Kidney capillary endothelial cell (primary cell): ENCODE data around the gene DUSP5.
A peak's percentile ranks its signal among the peaks of the same experiment; 100 is the strongest.

Experiments used
- DNase-seq: peaks from one replicate; pipeline ENCODE4 v3.0.0-alpha.2; 2018; ENCODE audit warnings: low spot score

Gene DUSP5

DNA sequence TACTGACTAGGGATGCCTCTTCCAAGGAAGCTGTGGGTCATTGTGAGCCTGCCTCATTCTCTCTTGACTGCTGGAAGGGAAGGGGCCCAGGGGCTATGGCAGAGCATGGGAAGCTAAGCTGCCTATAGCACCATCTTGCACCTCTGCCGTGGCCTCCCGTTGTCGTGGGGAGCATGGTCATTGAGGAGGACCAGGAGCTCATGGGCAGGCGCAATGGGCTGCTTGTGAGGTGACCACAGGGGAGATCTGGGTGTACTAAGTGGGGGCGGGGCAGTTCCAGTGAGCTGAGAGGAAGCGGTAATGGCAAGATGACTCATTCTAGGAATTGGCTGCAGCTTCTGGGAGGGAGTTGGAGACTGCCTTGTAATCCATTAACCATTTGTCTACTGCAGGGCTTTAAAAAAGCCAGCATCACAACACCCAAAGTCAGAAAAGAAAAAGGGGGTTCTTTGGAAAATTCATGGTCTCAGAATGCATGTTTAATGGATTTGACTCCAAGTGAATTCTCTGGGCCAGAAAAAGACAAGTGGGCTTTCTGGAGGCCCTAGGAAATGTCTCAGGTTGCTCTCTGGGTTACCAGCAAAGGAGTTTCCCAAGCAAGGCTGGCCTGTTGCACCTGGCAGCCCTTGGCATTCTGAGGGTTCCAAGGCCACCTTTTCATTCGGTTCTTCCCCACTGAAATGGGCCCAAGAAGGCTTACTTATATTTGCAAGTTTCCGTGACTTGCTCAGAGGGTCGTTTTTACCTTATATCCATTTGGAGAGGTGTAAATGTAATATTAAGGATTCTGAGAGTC is 3.6 kb downstream of the DUSP5 start:
- peak; percentile 95 for DNase-seq

DNA sequence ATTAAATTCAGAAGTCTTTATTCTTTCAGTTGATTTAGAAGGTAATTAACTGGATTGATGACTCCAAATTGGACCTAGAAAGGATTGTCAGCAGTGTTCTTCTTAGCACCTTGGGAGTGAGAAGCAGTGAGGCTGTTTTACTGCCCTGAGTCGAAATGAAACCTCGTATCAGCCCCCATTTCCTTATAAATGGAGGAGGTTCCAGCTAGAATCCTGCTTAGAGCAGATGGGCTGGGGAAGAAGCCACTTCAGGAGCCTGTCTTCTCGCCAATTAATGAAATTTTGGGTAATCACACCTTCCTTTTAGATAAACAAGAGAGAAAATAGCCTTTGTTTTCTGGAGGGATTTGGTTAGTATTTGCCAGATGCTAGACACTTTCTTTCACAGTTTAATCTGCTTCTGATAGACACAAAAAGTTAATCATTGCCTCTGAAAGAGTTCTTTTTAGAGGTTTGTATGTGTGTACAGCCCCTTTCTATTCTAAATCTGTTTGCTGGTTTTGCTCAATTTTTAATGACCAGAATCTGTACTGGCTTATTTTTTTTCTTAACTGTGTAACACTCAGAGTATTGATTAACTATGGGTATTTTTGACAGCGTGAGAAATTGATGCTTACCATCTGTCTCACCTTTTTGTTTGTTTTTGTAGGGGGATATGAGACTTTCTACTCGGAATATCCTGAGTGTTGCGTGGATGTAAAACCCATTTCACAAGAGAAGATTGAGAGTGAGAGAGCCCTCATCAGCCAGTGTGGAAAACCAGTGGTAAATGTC is 4.6 kb downstream of the DUSP5 start:
- DNase-seq, result no peak

DNA sequence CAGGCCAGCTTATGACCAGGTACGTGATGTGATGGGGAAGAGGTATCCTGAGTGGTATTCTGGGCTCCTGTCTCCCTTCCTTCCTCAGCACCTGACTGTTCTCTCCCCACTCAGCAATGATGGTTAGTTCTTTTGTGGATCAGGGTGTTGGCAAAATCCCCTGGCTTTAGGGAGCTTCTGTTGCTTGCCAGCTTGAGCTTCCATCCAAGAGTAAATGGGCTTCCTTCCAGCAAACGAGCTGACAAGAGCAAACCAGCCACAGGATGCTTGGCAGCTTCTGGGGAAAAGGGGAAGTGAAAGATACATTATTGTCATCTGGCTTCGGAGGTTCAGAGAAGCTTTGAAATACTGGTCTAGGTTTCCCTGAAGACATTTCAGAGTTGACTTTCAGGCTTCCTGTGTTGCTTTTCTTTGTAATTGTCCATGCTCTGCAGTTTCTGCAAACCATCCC is 5.2 kb downstream of the DUSP5 start:
- DNase-seq, result no peak

DNA sequence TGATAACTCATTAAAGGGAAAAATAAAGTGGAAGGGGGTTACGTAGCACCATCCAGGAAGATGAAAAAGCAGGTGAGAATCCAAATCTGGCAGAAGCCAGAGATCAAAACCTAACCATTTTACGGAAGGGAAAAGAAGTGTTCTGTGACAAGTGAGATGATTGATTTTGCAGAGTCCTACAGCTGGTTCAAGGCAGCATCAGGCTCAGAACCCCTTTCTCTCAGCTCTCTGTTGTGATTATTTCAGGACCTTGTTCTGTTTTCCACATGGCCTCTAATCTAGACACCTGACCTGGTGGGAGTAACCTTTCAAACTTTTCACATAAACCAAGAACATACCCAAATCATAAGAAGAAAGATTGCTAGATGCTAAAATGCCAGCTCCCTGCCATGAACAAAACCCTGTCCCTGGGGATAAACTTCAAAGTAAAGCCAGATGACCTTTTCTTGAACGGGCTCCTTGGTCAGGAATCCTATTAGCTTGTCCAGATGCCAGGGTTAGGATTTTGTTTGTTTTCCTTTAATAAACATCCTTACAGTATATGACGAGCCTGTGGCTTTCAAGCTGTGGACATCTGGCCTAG is 5.9 kb downstream of the DUSP5 start:
- DNase-seq, result no peak

DNA sequence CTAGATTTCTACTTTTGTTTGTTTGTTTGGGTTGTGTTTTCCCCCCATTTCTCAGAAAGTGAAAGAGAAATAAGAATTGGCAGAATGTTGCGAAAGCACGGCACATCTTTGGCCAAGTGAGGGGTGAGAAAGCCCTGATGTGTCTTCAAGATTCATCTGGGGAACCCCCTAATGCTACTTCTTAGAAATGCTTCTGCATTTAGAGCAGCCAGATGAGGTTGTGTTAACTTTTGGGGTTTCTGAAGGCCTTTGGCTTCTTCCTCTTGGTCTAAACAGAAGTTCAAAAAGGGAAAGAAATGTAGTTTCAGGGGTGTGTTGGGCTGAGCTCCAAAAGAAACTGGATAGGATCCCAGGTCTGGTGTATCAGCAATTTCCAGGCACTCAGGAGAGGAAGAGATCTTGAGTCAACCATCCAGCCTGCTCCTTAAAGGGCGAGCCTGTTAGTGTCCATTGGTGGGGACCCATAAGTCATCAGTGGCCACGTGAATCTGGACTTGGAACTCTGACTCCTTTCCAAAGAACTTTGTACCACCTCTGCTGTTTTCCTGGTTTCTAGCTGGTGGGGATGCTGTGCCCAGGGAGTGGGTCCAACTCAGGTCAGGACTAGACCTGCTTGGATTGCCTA is 6.5 kb downstream of the DUSP5 start:
- DNase-seq, result no peak

DNA sequence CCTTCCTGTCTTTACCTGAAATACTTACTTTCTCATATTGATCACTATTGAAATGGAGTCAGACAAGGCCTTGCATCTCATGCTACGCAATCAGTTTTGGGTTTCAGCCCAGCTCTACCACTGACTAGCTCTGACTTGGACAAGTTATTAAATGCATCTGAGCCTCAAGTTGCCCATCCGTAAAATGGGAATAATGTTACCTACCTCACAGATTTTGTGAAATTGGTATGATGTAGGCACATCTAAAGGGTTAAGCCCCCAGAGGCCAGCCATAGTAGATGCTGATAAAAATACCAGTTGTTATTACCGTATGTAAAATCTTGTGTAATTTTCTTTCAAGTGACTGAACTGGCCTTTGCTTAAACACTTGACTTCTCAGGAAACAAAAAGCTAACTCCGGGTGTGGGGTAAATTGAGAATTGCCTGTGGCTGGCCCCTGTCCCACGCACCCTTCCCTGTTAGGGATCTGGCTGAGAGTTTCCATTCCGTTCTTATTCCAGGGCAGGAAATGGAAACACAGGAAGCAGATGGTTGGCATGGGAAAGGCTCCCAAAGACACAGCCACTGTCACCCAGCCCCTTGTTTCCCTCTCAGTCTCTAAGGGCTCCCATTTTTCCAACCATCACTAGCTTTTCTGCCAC is 7.5 kb downstream of the DUSP5 start:
- DNase-seq, result no peak

DNA sequence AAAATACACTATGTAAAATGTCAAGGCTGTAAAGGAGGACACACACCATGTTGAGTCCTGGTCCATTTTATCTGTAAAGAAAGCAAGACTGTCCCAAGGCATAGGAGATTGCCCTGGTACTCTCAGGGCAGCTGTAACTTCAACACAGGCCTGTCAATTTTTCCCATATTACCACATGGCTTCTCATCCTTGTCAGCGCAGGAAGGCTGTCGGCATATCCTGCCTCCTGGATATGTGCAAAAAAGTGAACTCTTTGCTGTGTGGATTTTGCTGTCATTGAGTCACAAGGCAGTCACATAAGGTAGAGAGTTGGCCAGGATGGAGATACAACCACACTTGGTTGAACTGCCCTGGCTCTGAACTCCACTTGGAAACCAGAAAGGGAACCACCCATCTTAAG is 8.7 kb downstream of the DUSP5 start:
- no peak for DNase-seq

DNA sequence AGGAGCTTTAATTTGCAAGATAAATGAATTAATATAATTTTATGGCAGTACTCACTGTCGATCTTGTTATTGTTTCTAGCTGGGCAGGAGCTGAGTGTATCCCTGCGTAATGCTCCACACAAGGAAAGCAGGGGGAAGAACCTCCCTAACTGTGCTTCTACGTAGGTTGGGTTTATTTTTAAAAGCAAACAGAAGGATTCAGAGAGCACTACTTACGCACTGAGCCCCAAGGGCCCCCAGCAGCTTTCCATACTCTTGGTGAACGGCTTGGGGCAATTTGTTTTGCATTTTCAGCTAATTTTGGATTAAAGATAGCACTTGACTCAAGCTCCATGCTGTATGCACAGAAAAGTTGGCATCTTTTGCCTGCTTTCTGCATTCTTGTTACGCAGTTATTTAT is 9.6 kb downstream of the DUSP5 start:
- no peak for DNase-seq

DNA sequence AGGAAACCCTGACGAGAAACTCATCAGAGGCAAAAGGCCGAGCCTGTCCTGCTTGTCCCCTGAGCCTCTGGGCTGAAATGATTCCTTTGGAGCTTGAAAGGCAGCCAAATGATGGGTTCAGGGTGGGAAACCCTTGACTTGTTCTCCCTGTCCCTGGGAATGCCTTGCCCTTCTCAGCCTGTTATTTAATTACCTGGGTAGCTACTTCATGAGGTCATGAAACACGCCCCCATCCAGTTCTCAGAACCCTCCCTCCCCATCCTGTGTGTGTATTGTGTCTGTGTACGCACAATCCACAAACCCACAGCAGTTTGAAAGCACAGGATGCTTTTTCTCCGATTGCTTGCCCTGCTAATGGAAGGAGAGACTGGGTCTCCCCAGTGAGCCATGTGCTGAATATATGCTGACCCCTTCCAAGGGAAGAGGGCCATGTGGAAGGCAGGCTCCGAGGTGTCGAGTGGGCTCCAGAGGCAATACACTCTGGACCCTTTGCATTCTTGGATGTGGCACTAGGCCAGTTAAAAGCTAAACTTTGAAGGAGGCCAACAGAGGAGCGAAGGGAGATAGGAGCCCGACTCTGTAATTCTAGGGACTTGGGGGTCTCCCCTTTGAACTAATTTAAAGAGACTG is 10.6 kb downstream of the DUSP5 start:
- no peak for DNase-seq

DNA sequence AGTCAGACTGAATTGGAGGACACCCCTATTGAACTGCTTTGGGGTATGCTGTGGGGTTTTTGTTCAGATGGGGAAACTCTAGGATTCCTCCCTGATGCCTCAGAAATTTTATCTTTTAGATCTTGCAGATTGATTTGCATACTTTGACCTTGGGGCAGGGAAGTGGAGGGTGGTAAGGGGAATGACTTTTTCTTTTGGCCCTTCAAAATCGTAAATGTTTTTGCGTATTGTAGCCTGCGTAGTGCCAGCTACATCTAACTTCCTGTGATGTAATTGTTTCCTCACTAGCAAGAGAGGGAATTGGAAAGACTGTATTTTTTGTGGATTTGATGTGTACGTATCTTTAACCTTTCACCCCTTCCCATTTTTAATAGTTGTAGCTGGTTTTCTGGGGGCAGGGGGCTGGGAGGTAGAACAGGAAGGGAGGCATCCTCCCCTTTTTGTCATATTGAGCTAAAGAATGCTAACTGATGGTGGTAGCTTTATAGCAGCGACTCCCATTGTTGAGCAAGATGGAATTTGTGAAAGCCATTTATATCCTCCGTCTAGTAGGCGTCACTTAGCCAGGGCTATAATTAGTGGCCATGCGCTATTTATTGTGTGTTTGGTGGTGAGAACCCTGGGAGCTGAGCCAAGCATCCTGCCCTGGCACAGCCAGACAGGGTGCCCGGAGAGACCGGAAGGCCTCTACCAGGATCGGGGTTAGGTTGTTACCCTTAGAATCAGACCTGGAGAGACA is 11.3 kb downstream of the DUSP5 start:
- DNase-seq, result no peak

DNA sequence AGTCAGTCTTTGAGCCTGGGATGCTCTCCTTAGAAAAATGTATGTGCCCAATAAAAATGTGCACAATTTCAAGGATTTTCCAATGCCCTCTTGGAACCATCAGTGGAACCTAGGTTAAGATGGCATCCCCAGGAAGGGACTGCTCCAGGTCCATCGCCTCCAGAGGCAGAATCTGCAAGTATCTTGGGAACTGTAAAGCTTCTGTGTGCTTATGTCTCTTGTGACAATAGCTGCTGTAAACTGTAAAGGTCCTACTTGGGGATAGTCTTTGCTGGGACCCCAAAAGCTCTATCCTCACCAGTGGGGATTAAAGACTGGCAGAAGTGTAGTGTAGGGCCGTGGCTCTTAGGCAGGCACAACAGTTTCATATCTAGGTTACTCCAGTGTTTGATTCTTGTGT is 11.9 kb downstream of the DUSP5 start:
- no peak for DNase-seq

DNA sequence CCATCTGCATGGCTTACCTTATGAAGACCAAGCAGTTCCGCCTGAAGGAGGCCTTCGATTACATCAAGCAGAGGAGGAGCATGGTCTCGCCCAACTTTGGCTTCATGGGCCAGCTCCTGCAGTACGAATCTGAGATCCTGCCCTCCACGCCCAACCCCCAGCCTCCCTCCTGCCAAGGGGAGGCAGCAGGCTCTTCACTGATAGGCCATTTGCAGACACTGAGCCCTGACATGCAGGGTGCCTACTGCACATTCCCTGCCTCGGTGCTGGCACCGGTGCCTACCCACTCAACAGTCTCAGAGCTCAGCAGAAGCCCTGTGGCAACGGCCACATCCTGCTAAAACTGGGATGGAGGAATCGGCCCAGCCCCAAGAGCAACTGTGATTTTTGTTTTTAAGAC is 12.4 kb downstream of the DUSP5 start:
- no peak for DNase-seq

DNA sequence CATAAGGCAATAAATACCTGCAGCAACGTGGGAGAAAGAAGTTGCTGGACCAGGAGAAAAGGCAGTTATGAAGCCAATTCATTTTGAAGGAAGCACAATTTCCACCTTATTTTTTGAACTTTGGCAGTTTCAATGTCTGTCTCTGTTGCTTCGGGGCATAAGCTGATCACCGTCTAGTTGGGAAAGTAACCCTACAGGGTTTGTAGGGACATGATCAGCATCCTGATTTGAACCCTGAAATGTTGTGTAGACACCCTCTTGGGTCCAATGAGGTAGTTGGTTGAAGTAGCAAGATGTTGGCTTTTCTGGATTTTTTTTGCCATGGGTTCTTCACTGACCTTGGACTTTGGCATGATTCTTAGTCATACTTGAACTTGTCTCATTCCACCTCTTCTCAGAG is 13.0 kb downstream of the DUSP5 start:
- no peak for DNase-seq

DNA sequence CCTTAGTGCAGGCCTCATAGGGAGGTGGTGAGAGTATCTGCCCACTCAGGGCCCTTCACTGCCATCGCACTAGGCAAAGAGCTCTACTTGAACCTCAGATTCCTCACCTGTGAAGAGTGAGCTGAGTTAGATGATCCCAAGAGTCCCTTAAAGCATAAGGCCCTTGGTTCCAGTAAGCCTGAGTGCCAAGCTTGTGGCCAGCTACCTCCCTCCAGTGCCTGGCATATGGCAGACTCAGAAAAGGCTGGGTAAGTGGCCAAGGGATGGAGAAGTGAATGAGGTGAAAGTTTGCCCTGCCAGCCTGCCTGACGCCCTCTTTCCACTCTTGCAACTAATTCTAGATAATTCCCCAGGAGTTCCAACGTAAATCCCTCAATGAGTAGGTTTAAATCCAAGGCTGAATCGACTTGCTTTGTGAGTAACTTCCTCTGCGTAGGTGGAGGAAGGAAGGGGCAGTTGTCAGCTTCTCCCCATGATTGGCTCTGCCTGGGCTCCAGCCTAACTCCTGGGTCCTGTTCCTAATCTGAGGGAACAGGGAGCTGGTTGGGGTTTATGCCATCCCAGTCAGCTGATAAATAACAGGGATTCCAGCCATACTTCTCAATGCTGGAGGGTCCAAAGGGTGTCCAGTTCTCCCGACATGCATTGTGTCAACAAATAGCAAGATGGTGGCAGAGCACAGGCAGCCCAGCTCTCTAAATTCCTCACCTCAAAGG is 14.2 kb downstream of the DUSP5 start:
- no peak for DNase-seq

DNA sequence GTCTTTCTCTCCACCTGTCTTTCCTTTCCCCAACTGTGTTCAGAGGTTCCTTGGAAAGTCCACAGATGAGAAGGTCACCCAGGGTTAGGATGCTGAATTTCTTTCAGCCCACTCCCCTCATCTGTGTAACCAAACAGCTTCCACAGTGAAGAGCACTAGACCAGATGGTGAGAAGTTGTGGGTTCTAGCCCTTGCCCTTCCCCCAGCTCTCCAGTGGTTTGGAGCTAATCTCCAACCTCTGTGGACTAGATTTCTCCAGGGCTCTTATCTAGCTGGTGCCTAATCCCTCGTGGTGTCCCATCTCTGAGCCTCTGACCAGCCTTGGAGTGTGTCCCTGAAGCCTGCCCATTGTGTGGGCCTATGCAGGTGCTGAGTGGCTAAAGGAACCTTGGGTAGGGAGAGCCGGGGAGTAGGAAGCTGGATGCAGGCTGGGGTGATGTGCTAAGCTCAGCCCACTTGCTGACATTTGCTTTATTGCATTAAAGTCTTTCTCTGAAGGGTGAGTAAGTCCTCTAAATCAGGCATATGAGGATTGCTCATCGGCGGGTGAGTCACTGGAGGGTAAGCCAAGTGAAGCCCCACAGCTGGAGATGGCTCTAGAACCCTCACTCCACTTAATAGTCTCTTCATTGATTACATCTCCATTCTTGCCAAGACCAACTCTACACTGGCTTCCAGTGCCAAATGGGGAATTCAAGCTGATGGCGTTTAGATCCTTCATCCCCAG is 14.9 kb downstream of the DUSP5 start:
- DNase-seq, result peak; percentile 89

DNA sequence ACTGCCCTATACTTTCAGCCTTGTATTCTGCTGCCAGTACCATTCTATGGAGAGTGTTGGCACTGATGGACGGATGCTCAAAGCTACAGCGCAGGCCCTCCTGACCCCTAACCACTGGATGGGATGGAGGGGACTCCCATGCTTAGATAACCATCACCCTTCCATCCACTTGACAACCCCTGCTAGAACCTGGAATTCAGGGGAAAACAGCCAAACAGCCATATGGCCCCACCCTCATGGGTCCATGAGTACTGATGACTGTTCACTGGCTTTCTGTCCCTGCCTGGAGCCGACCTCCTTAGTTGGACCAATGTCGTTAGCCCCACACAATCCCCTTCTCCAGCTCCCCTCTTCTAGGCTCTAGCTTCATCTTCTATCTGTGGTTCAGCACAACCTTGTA is 16.2 kb downstream of the DUSP5 start:
- no peak for DNase-seq

DNA sequence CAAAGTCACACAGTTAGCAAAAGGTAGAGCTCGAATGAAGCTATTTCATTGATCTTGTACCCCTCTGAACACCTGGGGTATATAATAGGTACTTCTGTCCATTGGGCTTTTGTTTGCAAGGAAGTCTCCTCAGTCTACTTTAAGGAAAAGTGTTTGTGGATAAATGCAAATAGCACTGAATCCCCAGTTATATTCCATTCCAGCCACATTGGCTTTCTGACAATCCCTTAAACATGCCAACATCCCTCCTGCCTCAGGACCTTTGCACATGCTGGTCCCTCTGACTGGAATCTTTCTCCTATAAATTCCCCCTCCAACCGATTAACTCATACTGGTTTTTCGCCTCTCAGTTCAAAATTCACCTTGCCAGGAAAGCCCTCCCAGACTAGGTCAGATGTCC is 17.1 kb downstream of the DUSP5 start:
- DNase-seq, result no peak

DNA sequence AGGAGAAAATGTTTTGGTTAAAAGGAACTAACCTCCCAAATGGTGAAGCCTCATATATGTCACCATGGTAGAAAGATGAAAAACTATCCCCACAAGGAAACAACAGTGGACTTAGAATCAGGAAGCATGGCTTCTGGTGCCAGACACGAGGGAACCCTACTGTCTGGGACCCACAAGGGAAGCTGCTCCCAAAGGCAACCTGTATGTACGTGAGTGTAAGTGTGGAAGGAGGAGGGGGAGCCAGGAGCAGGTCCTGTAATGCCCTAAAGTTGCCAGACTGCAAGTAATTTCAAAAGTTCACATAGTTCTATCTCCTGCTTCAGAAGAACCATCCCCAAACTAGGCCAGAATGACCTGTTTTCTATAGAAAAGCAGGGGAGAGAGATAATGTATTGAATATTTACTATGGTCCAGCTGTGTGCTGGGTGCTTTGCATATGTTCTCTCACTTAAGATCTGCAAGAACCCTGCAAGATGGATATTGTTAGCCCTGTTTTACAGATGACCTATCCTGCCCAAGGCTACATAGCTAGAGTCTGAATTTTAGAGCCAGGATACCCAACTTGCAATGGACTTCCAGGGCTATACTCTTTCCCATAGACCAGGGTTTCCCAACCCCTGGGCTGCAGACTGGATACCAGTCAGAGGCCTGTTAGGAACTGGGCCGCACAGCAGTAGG is 19.2 kb downstream of the DUSP5 start:
- DNase-seq, result no peak

DNA sequence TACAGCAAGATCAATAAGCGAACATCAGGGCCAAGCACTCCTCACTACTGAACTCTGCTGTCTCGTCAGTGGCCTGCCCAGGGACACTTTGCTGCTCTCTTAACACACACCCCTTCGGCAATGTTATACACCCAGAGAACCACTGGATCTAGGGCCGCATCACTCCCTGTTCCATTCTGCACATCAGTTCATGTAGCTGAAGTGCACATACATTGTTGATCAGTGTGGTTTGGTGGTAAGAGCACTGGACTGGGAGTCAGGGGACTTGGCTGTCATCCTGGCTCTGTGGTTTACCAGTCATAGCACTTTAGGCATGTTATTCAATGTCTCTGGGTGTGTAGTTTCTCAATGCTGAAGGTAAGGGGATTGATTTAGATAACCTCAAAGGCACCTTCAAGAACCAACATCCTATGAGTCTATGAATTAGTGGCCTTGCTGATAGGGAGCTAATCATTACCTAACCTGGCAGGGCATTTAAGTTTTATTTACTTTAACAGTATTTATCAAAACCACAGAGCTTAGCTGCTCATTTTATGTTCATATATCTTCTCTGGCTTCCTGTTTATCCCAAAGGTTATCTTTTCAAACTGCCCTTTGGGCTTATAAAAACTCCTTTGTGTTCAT is 24.8 kb downstream of the DUSP5 start:
- DNase-seq, result no peak
